ENCODE results near the gene HTR2A. TPM values are rescaled to one million over a fixed set of nuclear protein-coding genes. Genes with fewer than 3 reads are reported as not detected.

Gene HTR2A
- polyA plus RNA-seq, 1 donor (not counting 4 experiments of a cell fraction or from before 2014, with no cell fraction given) = not detected

DNA sequence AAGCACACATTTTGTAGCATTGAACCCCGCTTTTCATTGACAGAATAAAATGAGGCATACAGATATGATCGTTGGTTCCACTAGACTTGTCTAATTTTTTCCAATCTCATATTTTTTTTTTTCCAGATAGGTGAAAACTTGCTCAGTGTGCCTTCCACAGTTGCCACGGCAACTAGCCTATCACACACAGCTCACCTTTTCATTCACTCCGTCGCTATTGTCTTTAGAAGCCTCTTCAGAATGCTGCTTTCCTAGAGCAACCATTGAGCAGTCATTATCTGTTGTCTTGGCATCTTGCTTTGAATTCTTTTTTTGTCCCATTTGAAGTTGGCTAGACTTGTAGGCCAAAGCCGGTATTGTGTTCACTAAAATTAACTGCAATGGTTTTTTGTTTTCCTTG lies 62.2 kb downstream of the HTR2A start:
- no peaks in the 10 kb centered on the region for H3K79me2 ChIP-seq (ENCODE audit: control insufficient read depth, insufficient read depth, low read length)
- no peak for TF ChIP-seq EZH2 (IDR thresholded peaks at IDR 0.05; ENCODE audit: low read length)
- TF ChIP-seq, protein P1, sequence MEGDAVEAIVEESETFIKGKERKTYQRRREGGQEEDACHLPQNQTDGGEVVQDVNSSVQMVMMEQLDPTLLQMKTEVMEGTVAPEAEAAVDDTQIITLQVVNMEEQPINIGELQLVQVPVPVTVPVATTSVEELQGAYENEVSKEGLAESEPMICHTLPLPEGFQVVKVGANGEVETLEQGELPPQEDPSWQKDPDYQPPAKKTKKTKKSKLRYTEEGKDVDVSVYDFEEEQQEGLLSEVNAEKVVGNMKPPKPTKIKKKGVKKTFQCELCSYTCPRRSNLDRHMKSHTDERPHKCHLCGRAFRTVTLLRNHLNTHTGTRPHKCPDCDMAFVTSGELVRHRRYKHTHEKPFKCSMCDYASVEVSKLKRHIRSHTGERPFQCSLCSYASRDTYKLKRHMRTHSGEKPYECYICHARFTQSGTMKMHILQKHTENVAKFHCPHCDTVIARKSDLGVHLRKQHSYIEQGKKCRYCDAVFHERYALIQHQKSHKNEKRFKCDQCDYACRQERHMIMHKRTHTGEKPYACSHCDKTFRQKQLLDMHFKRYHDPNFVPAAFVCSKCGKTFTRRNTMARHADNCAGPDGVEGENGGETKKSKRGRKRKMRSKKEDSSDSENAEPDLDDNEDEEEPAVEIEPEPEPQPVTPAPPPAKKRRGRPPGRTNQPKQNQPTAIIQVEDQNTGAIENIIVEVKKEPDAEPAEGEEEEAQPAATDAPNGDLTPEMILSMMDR (optimal IDR thresholded peaks at IDR 0.05 in 1 of 3, IDR thresholded peaks at IDR 0.05 in 1 of 3, conservative IDR thresholded peaks at IDR 0.05 in 1 of 3; ENCODE audit: extremely low read depth in 1 of 3, insufficient read depth in 2 of 3, low read length in 3 of 3) = no peak
- no peak overlapping the region for H3K27ac ChIP-seq (ENCODE audit: control insufficient read depth, insufficient read depth, low read length)
- DNase-seq (ENCODE audit: low read depth, low spot score) = no peak
- H3K4me1 ChIP-seq (ENCODE audit: control insufficient read depth, extremely low read depth, insufficient read depth, low read length) = no peaks in the 10 kb centered on the region
- no peaks in the 10 kb centered on the region for H3K27me3 ChIP-seq (ENCODE audit: control insufficient read depth, extremely low read depth, insufficient read depth, low read length)
- H3K4me3 ChIP-seq (ENCODE audit: control insufficient read depth in 2 of 3, extremely low read depth in 1 of 3, insufficient read depth in 2 of 3, low read depth in 1 of 3, low read length in 3 of 3) = no peak overlapping the region
- no peak overlapping the region for H3K4me2 ChIP-seq (ENCODE audit: control insufficient read depth, extremely low read depth, insufficient read depth, low read depth, low read length)
- H3K9me1 ChIP-seq (ENCODE audit: control insufficient read depth, extremely low read depth, insufficient read depth, low read length) = no peaks in the 10 kb centered on the region
- no peak for FAIRE-seq
- no peaks in the 10 kb centered on the region for H4K20me1 ChIP-seq (ENCODE audit: control insufficient read depth, extremely low read depth, insufficient read depth, low read length)
- H3K9ac ChIP-seq (ENCODE audit: control insufficient read depth, extremely low read depth, insufficient read depth, low read length) = no peak overlapping the region
- H3K36me3 ChIP-seq (ENCODE audit: control insufficient read depth in 2 of 2, extremely low read depth in 1 of 2, insufficient read depth in 2 of 2, low read length in 2 of 2) = no peaks in the 10 kb centered on the region
- no peak overlapping the region for H2AFZ ChIP-seq (ENCODE audit: control insufficient read depth, low read length)
- H3K9me3 ChIP-seq (ENCODE audit: control insufficient read depth, low read depth, low read length) = no peaks in the 10 kb centered on the region
- dilution Hi-C loops (cut with MboI; ENCODE audit: extremely low pct_ligation_motif_present, low sequenced_read_pairs) = no loop called here

DNA sequence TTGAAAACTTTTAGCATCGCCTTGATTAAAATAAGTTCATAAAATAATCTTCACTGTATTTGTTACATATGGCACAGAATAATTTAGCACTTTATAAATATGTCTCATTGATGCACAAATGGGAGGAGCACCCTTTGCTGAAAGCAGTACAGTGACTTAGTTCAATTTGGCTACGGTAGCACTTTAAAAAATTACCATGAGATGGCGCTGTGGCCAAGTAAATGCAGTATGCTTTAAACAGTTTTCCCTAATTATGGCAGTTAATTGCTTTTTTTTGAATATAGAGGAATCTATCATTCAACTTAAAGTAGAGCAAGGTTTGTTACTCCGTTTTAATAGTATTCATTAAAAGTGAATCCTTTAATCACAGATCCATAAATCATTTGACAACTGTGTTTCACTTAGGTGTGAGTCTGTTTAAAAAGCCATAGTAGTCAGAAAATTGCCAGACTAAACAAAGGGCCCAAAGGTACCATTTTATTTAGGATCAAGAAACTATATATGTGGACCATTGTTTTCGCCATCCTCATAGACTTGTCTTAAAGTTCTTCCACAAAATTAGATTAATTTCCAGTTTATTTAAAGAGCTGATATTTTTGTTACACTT lies 65.2 kb downstream of the HTR2A start:
- H3K36me3 ChIP-seq (ENCODE audit: control insufficient read depth in 2 of 2, extremely low read depth in 1 of 2, insufficient read depth in 2 of 2, low read length in 2 of 2) = no peaks in the 10 kb centered on the region
- no peak overlapping the region for H2AFZ ChIP-seq (ENCODE audit: control insufficient read depth, low read length)
- TF ChIP-seq, protein P1 (optimal IDR thresholded peaks at IDR 0.05 in 1 of 3, IDR thresholded peaks at IDR 0.05 in 1 of 3, conservative IDR thresholded peaks at IDR 0.05 in 1 of 3; ENCODE audit: extremely low read depth in 1 of 3, insufficient read depth in 2 of 3, low read length in 3 of 3) = peak; percentile 40 to 71 (median 54)
- TF ChIP-seq EZH2 (IDR thresholded peaks at IDR 0.05; ENCODE audit: low read length) = no peak
- no peaks in the 10 kb centered on the region for H3K9me1 ChIP-seq (ENCODE audit: control insufficient read depth, extremely low read depth, insufficient read depth, low read length)
- DNase-seq (ENCODE audit: low read depth, low spot score) = no peak
- no peak overlapping the region for H3K27ac ChIP-seq (ENCODE audit: control insufficient read depth, insufficient read depth, low read length)
- no peaks in the 10 kb centered on the region for H3K4me1 ChIP-seq (ENCODE audit: control insufficient read depth, extremely low read depth, insufficient read depth, low read length)
- H4K20me1 ChIP-seq (ENCODE audit: control insufficient read depth, extremely low read depth, insufficient read depth, low read length) = no peaks in the 10 kb centered on the region
- no peaks in the 10 kb centered on the region for H3K79me2 ChIP-seq (ENCODE audit: control insufficient read depth, insufficient read depth, low read length)
- H3K4me3 ChIP-seq (ENCODE audit: control insufficient read depth in 2 of 3, extremely low read depth in 1 of 3, insufficient read depth in 2 of 3, low read depth in 1 of 3, low read length in 3 of 3) = no peak overlapping the region
- no peaks in the 10 kb centered on the region for H3K27me3 ChIP-seq (ENCODE audit: control insufficient read depth, extremely low read depth, insufficient read depth, low read length)
- H3K4me2 ChIP-seq (ENCODE audit: control insufficient read depth, extremely low read depth, insufficient read depth, low read depth, low read length) = no peak overlapping the region
- peak; percentile 32 for FAIRE-seq
- H3K9ac ChIP-seq (ENCODE audit: control insufficient read depth, extremely low read depth, insufficient read depth, low read length) = no peak overlapping the region
- no peaks in the 10 kb centered on the region for H3K9me3 ChIP-seq (ENCODE audit: control insufficient read depth, low read depth, low read length)
- dilution Hi-C loops (cut with MboI; ENCODE audit: extremely low pct_ligation_motif_present, low sequenced_read_pairs) = no loop called here
